ENCODE measurements around the gene POLL.

The POLL gene

GRCh38 chr10:101578803-101579515 lies 9.1 kb downstream of the POLL start:
- DNase-seq (ENCODE audit: low read depth), result no peak
- H3K4me3 ChIP-seq (ENCODE audit: control insufficient read depth, low read depth, low read length), result no peak overlapping the region
- TF ChIP-seq, protein P1, sequence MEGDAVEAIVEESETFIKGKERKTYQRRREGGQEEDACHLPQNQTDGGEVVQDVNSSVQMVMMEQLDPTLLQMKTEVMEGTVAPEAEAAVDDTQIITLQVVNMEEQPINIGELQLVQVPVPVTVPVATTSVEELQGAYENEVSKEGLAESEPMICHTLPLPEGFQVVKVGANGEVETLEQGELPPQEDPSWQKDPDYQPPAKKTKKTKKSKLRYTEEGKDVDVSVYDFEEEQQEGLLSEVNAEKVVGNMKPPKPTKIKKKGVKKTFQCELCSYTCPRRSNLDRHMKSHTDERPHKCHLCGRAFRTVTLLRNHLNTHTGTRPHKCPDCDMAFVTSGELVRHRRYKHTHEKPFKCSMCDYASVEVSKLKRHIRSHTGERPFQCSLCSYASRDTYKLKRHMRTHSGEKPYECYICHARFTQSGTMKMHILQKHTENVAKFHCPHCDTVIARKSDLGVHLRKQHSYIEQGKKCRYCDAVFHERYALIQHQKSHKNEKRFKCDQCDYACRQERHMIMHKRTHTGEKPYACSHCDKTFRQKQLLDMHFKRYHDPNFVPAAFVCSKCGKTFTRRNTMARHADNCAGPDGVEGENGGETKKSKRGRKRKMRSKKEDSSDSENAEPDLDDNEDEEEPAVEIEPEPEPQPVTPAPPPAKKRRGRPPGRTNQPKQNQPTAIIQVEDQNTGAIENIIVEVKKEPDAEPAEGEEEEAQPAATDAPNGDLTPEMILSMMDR (IDR thresholded peaks at IDR 0.05; ENCODE audit: control insufficient read depth, insufficient read depth, low read depth, low read length, missing control alignments), result no peak

GRCh38 chr10:101578192-101578591 lies 9.9 kb downstream of the POLL start:
- TF ChIP-seq, protein P1 (IDR thresholded peaks at IDR 0.05; ENCODE audit: control insufficient read depth, insufficient read depth, low read depth, low read length, missing control alignments), result no peak
- no peak for DNase-seq (ENCODE audit: low read depth)
- no peak overlapping the region for H3K4me3 ChIP-seq (ENCODE audit: control insufficient read depth, low read depth, low read length)

GRCh38 chr10:101577121-101577871 lies 10.8 kb downstream of the POLL start:
- TF ChIP-seq, protein P1 (IDR thresholded peaks at IDR 0.05; ENCODE audit: control insufficient read depth, insufficient read depth, low read depth, low read length, missing control alignments), result no peak
- no peak for DNase-seq (ENCODE audit: low read depth)
- H3K4me3 ChIP-seq (ENCODE audit: control insufficient read depth, low read depth, low read length), result no peak overlapping the region

DNA sequence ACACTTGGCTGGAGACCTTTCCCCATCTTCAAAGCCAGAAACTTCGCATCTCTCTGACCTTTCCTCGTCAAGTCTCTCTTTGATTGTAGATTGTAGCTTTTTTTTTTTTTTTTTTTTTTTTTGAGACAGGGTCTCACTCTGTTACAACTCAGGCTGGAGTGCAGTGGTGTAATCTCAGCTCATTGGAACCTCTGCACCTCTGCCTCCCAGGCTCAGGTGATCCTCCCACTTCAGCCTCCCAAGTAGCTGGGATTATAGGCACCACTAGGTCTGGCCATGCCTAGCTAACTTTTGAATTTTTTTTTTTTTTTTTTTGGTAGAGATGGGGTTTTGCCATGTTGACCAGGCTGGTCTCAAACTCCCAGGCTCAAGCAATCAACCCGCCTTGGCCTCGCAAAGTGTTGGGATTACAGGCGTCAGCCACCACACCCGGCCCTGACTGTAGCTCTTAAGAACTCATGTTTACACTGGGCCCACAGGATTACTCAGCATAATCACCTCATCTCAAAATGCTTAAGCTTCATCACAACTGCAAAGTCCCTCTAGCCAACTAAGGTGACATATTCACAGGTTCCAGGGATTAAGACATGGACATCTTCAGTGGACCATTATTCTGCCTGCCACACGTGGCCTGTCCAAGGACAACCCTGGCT lies 11.7 kb downstream of the POLL start:
- no peak overlapping the region for H3K4me3 ChIP-seq (ENCODE audit: control insufficient read depth, low read depth, low read length)
- DNase-seq (ENCODE audit: low read depth), result no peak
- TF ChIP-seq, protein P1 (IDR thresholded peaks at IDR 0.05; ENCODE audit: control insufficient read depth, insufficient read depth, low read depth, low read length, missing control alignments), result no peak

DNA sequence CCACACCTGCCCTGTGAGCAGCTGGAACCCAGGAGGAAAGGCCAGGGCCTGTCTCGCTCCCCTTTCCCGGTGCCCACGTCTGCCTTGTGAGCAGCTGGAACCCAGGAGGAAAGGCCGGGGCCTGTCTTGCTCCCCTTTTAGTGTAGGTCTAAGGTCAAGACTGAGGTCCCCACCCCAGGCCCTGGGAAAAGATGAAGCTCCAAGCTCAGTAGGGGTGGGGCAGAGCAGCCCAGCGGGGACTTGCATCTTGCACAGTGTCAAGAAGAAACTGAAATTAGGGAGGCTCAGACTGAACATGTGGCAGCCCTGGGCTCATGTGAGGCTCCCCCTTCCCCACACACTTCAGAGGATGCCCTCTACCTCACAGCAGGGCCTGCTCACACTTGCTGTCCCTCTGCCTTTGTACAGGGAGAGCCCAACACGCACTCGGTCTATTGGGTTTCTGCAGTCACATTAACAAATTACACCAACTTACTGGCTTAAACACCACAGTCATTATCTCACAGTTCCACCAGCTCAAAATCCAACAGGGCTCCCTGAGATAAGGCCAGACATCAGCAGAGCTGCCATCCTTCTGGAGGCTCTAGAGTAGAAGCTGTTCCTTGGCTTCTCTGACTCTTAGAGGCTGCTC lies 12.4 kb downstream of the POLL start:
- TF ChIP-seq, protein P1 (IDR thresholded peaks at IDR 0.05; ENCODE audit: control insufficient read depth, insufficient read depth, low read depth, low read length, missing control alignments), result no peak
- no peak for DNase-seq (ENCODE audit: low read depth)
- H3K4me3 ChIP-seq (ENCODE audit: control insufficient read depth, low read depth, low read length), result no peak overlapping the region

DNA sequence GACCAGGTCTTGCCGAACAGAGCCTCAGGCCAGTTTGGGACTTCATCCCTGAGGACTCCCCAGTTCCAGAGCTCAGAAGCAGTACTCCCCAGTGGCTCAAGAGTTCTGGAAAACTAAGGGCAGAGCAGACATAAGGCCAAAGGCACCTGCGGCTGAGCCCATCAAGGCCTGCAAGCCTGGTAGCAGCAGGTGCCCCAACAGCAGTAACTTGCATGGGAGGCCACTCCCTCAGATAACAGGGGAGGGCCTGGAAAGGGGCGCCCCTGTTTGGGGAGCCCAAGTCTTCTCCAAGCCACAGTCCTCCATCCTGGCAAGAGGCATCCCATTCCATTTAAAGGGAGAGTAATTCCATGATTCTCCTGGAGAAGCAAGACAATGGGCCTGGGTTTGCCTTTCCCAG lies 13.0 kb downstream of the POLL start:
- TF ChIP-seq, protein P1 (IDR thresholded peaks at IDR 0.05; ENCODE audit: control insufficient read depth, insufficient read depth, low read depth, low read length, missing control alignments), result no peak
- H3K4me3 ChIP-seq (ENCODE audit: control insufficient read depth, low read depth, low read length), result no peak overlapping the region
- DNase-seq (ENCODE audit: low read depth), result no peak
